DND-41 (cell line): ENCODE data around the gene RNF175.

Experiments
- EZH2 ChIP-seq: IDR thresholded peaks from 3 replicates; pipeline ENCODE4 v1.6.1; 2012; ENCODE audit warnings: borderline replicate concordance, low read depth, mild to moderate bottlenecking, moderate library complexity, low read length, inconsistent platforms; ENCODE audit not compliant: severe bottlenecking
- TF ChIP-seq, protein P1 (sequence below): IDR thresholded peaks from 2 replicates; pipeline ENCODE4 v1.5.1; 2012; ENCODE audit warnings: borderline replicate concordance, low read length, moderate library complexity, mild to moderate bottlenecking; ENCODE audit not compliant: poor library complexity, severe bottlenecking; ENCODE audit errors: extremely low read depth

DNA sequence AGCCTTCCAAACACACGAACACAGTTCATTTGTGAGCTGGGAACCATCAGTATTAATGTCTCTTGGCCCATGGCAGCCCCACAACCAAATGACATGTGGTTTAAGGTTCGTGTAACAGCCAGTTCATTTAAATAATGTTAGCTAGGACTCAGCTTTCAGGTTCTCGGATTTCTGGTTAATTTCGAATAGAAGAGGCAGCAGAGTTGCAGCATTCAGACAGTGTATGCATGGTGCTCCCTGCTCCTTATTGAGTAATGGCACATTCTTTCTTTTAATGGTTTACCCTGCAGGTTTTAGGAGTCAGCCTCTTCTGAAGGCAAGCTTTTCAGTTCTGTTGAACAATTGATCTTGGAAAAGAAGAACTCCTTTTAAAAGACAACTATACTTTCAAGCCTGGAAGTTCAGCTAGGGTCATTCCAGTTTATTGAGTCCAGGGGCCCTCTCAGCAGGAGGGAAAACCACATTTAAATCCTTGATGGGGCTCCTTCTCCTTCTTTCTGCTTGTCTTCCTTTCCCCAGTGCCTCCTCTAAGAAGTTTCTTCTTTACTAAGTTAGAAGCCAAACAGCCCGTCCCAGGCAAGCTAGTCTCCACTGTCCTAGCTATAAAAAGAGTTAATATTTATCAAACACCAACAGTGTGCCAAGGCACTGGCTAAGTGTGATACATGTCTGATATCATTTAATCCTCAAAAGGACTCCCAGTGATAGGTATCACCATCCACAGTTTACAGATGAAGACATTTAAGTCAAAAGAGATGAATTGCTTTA lies 5.0 kb upstream of the RNF175 start:
- TF ChIP-seq EZH2, result no peak
- TF ChIP-seq, protein P1, sequence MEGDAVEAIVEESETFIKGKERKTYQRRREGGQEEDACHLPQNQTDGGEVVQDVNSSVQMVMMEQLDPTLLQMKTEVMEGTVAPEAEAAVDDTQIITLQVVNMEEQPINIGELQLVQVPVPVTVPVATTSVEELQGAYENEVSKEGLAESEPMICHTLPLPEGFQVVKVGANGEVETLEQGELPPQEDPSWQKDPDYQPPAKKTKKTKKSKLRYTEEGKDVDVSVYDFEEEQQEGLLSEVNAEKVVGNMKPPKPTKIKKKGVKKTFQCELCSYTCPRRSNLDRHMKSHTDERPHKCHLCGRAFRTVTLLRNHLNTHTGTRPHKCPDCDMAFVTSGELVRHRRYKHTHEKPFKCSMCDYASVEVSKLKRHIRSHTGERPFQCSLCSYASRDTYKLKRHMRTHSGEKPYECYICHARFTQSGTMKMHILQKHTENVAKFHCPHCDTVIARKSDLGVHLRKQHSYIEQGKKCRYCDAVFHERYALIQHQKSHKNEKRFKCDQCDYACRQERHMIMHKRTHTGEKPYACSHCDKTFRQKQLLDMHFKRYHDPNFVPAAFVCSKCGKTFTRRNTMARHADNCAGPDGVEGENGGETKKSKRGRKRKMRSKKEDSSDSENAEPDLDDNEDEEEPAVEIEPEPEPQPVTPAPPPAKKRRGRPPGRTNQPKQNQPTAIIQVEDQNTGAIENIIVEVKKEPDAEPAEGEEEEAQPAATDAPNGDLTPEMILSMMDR, result no peak
